Ishikawa (cell line): ENCODE results near the gene PCDHGA12.

Source experiments
- CEBPB ChIP-seq: IDR thresholded peaks from 2 replicates; pipeline ENCODE4 v1.6.1; 2012
- CREB1 ChIP-seq: IDR thresholded peaks from 2 replicates; pipeline ENCODE4 v1.6.1; 2012; ENCODE audit warnings: low read depth
- EGR1 ChIP-seq: IDR thresholded peaks from 2 replicates; pipeline ENCODE4 v1.6.1; 2012
- EP300 ChIP-seq: IDR thresholded peaks from 2 replicates; pipeline ENCODE4 v1.6.1; 2012; ENCODE audit warnings: borderline replicate concordance
- FOXM1 ChIP-seq: IDR thresholded peaks from 2 replicates; pipeline ENCODE4 v1.6.1; 2012; ENCODE audit warnings: low read depth, borderline replicate concordance
- MAX ChIP-seq: IDR thresholded peaks from 2 replicates; pipeline ENCODE4 v1.6.1; 2012
- NFIC ChIP-seq: IDR thresholded peaks from 2 replicates; pipeline ENCODE4 v1.6.1; 2012
- RAD21 ChIP-seq: IDR thresholded peaks from 2 replicates; pipeline ENCODE4 v1.6.1; 2012; ENCODE audit warnings: low read depth
- TCF12 ChIP-seq: IDR thresholded peaks from 2 replicates; pipeline ENCODE4 v1.6.1; 2012; ENCODE audit warnings: low read depth
- TEAD4 ChIP-seq: IDR thresholded peaks from 2 replicates; pipeline ENCODE4 v1.6.1; 2012
- YY1 ChIP-seq: IDR thresholded peaks from 2 replicates; pipeline ENCODE4 v1.6.1; 2012; ENCODE audit warnings: low read depth
- ZBTB7A ChIP-seq: IDR thresholded peaks from 2 replicates; pipeline ENCODE4 v1.6.1; 2012; ENCODE audit warnings: low read depth
- TF ChIP-seq, protein P1 (sequence below): IDR thresholded peaks from 2 replicates; pipeline ENCODE4 v1.6.1; 2012
- TF ChIP-seq, protein P2 (sequence below): IDR thresholded peaks from 2 replicates; pipeline ENCODE4 v1.6.1; 2012; ENCODE audit warnings: low read depth, mild to moderate bottlenecking

PCDHGA12 gene

DNA sequence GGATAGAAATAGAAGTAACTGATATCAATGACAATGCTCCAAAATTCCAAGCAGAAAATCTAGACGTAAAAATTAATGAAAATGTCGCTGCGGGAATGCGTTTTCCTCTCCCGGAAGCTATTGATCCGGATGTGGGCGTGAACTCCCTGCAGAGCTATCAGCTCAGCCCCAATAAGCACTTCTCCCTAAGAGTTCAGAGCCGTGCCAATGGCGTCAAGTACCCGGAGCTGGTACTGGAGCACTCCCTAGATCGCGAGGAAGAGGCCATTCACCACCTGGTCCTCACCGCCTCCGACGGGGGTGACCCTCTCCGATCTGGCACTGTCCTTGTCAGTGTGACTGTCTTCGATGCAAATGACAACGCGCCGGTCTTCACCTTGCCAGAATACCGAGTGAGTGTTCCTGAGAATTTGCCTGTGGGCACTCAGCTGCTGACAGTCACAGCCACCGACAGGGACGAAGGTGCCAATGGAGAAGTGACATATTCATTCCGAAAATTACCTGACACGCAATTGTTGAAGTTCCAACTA, 16.7 kb upstream of the PCDHGA12 start:
- TF ChIP-seq, protein P1, sequence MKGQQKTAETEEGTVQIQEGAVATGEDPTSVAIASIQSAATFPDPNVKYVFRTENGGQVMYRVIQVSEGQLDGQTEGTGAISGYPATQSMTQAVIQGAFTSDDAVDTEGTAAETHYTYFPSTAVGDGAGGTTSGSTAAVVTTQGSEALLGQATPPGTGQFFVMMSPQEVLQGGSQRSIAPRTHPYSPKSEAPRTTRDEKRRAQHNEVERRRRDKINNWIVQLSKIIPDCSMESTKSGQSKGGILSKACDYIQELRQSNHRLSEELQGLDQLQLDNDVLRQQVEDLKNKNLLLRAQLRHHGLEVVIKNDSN, result no peak
- TF ChIP-seq EP300 (no peak), CEBPB (no peak), MAX (no peak), TCF12 (no peak), EGR1 (no peak), FOXM1 (no peak), TEAD4 (no peak)
- TF ChIP-seq, protein P2, sequence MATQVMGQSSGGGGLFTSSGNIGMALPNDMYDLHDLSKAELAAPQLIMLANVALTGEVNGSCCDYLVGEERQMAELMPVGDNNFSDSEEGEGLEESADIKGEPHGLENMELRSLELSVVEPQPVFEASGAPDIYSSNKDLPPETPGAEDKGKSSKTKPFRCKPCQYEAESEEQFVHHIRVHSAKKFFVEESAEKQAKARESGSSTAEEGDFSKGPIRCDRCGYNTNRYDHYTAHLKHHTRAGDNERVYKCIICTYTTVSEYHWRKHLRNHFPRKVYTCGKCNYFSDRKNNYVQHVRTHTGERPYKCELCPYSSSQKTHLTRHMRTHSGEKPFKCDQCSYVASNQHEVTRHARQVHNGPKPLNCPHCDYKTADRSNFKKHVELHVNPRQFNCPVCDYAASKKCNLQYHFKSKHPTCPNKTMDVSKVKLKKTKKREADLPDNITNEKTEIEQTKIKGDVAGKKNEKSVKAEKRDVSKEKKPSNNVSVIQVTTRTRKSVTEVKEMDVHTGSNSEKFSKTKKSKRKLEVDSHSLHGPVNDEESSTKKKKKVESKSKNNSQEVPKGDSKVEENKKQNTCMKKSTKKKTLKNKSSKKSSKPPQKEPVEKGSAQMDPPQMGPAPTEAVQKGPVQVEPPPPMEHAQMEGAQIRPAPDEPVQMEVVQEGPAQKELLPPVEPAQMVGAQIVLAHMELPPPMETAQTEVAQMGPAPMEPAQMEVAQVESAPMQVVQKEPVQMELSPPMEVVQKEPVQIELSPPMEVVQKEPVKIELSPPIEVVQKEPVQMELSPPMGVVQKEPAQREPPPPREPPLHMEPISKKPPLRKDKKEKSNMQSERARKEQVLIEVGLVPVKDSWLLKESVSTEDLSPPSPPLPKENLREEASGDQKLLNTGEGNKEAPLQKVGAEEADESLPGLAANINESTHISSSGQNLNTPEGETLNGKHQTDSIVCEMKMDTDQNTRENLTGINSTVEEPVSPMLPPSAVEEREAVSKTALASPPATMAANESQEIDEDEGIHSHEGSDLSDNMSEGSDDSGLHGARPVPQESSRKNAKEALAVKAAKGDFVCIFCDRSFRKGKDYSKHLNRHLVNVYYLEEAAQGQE, result no peak

DNA sequence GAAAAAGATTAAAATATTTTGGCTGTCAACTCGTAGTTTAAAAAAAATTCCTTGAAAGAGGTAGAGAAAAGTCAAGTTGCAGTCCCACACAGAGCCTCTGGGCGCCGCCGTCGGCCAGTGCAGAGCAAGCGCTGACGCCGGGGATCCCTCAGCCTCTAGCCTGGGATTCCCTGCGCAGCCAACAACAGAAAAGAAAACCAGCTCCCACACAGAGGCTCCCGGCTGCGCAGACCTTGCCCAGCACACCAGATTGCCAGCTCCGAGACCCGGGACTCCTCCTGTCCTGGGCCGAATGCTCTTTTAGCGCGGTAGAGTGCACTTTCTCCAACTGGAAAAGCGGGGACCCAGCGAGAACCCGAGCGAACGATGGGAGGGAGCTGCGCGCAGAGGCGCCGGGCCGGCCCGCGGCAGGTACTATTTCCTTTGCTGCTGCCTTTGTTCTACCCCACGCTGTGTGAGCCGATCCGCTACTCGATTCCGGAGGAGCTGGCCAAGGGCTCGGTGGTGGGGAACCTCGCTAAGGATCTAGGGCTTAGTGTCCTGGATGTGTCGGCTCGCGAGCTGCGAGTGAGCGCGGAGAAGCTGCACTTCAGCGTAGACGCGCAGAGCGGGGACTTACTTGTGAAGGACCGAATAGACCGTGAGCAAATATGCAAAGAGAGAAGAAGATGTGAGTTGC, 12.7 kb upstream of the PCDHGA12 start, which contains the start of gene PCDHGB7:
TSS of gene PCDHGB7 (plus strand) at position 184 of the 679 bp plus-strand sequence. CDS start at position 367, 183 bp downstream.
- peak; percentile 67 for TF ChIP-seq RAD21

DNA sequence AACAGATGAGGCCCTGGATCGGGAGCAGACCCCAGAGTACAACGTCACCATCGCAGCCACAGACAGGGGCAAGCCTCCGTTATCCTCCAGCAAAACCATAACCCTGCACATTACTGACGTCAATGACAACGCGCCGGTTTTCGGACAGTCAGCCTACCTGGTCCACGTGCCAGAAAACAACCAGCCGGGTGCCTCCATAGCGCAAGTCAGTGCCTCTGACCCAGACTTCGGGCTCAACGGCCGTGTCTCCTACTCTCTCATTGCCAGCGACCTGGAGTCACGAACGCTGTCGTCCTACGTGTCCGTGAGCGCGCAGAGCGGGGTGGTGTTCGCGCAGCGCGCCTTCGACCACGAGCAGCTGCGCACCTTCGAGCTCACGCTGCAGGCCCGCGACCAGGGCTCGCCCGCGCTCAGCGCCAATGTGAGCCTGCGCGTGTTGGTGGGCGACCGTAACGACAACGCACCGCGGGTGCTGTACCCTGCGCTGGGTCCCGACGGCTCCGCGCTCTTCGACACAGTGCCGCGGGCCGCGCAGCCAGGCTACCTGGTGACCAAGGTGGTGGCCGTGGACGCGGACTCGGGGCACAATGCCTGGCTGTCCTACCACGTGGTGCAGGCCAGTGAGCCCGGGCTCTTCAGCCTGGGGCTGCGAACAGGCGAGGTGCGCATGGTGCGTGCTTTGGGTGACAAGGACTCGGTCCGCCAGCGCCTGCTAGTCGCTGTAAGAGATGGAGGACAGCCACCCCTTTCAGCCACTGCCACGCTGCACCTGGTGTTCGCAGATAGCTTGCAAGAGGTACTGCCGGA, 11.0 kb upstream of the PCDHGA12 start:
- TF ChIP-seq FOXM1 (no peak), EP300 (no peak), RAD21 (no peak), MAX (no peak), ZBTB7A (no peak), TCF12 (no peak), CEBPB (no peak), YY1 (no peak)
- TF ChIP-seq, protein P2, result no peak
- TF ChIP-seq, protein P1, result no peak

- TF ChIP-seq RAD21 (peak; percentile 43; the same call in 1 of the 2 replicates), CEBPB (no peak)
Measured at GRCh38 chr5:141420855-141421488, 9.3 kb upstream of the PCDHGA12 start, which contains the start of gene PCDHGA11. PCDHGA11 (plus strand) TSS chr5:141421051; CDS start chr5:141421228, 177 bp downstream.

DNA sequence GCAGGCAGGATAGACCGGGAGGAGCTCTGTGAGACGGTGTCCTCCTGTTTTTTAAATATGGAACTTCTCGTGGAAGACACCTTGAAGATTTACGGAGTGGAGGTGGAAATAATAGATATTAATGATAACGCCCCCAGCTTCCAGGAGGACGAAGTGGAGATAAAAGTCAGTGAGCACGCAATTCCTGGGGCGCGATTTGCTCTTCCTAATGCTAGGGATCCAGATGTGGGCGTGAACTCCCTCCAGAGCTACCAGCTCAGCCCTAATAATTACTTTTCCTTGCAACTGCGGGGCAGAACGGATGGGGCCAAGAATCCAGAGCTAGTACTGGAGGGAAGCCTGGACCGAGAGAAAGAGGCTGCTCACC, 8.8 kb upstream of the PCDHGA12 start:
- TF ChIP-seq MAX, result no peak

DNA sequence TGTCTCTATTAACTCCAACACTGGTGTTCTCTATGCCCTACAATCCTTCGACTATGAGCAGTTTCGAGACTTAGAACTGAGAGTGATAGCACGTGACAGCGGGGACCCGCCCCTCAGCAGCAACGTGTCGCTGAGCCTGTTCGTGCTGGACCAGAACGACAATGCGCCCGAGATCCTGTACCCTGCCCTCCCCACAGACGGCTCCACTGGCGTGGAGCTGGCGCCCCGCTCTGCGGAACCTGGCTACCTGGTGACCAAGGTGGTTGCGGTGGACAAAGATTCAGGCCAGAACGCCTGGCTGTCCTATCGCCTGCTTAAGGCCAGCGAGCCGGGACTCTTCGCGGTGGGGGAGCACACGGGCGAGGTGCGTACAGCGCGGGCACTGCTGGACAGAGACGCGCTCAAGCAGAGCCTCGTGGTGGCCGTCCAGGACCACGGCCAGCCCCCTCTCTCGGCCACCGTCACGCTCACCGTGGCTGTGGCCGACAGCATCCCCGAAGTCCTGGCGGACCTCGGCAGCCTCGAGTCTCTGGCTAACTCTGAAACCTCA, 7.5 kb upstream of the PCDHGA12 start:
- TF ChIP-seq CREB1, result no peak
- no peak for TF ChIP-seq NFIC
- TF ChIP-seq, protein P2, result 0 out of 2 replicates have a peak, but pooled peaks have one; percentile 15
